ENCODE results near the gene NDUFB2.

NDUFB2 gene

GRCh38 chr7:140746751-140747150 lies 50.2 kb downstream of the NDUFB2 start:
- no peak for DNase-seq

GRCh38 chr7:140752533-140752932 lies 56.0 kb downstream of the NDUFB2 start:
- DNase-seq = peak; percentile 38

DNA sequence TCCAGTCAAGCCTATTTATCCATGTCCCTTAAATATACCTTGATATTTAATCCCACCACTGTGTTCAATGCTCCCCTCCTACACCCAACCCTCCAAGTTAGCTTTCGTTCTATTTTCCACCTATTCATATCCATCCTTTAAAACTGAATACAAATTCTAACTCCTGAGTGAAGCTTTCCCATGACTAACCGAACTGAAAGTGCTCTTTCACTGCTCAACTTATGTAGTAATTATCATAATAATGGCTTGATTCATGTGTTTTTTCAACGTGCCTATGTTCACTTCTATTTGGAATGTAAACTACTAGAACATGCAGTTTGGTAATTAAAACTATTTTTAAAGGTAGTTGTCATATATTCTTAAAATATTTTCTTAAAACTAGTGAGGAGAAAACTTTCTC lies 58.0 kb downstream of the NDUFB2 start:
- DNase-seq = no peak
